ENCODE data around the gene ABCA3. TPM values are rescaled to one million over a fixed set of nuclear protein-coding genes. Genes with fewer than 3 reads are reported as not detected.
"Not testable (repeated sequence)": the region's sequence is repeated elsewhere in the genome, so short reads cannot be mapped to it uniquely, and the experiment has no call there.

Gene ABCA3
- total and polyA plus RNA-seq, 2 donors (not counting 1 experiment from before 2014, with no cell fraction given): 1.7 to 6.1 TPM

- Histone ChIP-seq H3K27ac (ENCODE audit: insufficient read depth, low read length) (no peak overlapping the region), H2AFZ (ENCODE audit: low read length) (no peak overlapping the region), H3K36me3 (ENCODE audit: control insufficient read depth, insufficient read depth, low read length) (peaks cover 32% of the 10 kb centered on the region), H4K20me1 (ENCODE audit: control insufficient read depth, extremely low read depth, insufficient read depth, low read length) (peaks cover 4% of the 10 kb centered on the region), H3K4me1 (ENCODE audit: control insufficient read depth, extremely low read depth, insufficient read depth, low read length) (no peaks in the 10 kb centered on the region), H3K4me2 (ENCODE audit: extremely low read depth, insufficient read depth, low read length) (no peak overlapping the region), H3K9me3 (ENCODE audit: control insufficient read depth, insufficient read depth, low read depth, low read length) (no peaks in the 10 kb centered on the region), H3K27me3 (ENCODE audit: control insufficient read depth, insufficient read depth, low read length) (no peaks in the 10 kb centered on the region), H3K4me3 (replicated peaks in 1 of 4; ENCODE audit: control extremely low read depth in 1 of 4, insufficient read depth in 1 of 4, low read depth in 3 of 4, low read length in 4 of 4) (no peak overlapping the region), H3K9ac (ENCODE audit: insufficient read depth, low read length) (no peak overlapping the region), H3K79me2 (ENCODE audit: control insufficient read depth, insufficient read depth, low read length) (peaks cover 49% of the 10 kb centered on the region)
- DNase-seq (ENCODE audit: low read depth in 2 of 2): no peak
- TF ChIP-seq EZH2 (IDR thresholded peaks at IDR 0.05; ENCODE audit: low read length, missing control alignments) (no peak), CTCF (conservative IDR thresholded peaks at IDR 0.05 in 1 of 2, IDR thresholded peaks at IDR 0.05 in 1 of 2; ENCODE audit: low read depth in 1 of 2, low read length in 2 of 2) (no peak)
Measured at GRCh38 chr16:2260250-2260649, 80.3 kb downstream of the ABCA3 start.

- H3K4me3 ChIP-seq (replicated peaks in 1 of 4; ENCODE audit: control extremely low read depth in 1 of 4, insufficient read depth in 1 of 4, low read depth in 3 of 4, low read length in 4 of 4); H3K27me3 ChIP-seq (ENCODE audit: control insufficient read depth, insufficient read depth, low read length); H3K9me3 ChIP-seq (ENCODE audit: control insufficient read depth, insufficient read depth, low read depth, low read length); H3K27ac ChIP-seq (ENCODE audit: insufficient read depth, low read length); H3K4me1 ChIP-seq (ENCODE audit: control insufficient read depth, extremely low read depth, insufficient read depth, low read length); DNase-seq (ENCODE audit: low read depth in 2 of 2); H3K9ac ChIP-seq (ENCODE audit: insufficient read depth, low read length); H3K4me2 ChIP-seq (ENCODE audit: extremely low read depth, insufficient read depth, low read length); H2AFZ ChIP-seq (ENCODE audit: low read length); H4K20me1 ChIP-seq (ENCODE audit: control insufficient read depth, extremely low read depth, insufficient read depth, low read length): not testable (repeated sequence)
- peaks cover 32% of the 10 kb centered on the region for H3K79me2 ChIP-seq (ENCODE audit: control insufficient read depth, insufficient read depth, low read length)
- peaks cover 31% of the 10 kb centered on the region for H3K36me3 ChIP-seq (ENCODE audit: control insufficient read depth, insufficient read depth, low read length)
Measured at GRCh38 chr16:2258530-2258929, 82.0 kb downstream of the ABCA3 start.

GRCh38 chr16:2257726-2258125 lies 82.8 kb downstream of the ABCA3 start:
- no peak for TF ChIP-seq CTCF (conservative IDR thresholded peaks at IDR 0.05 in 1 of 2, IDR thresholded peaks at IDR 0.05 in 1 of 2; ENCODE audit: low read depth in 1 of 2, low read length in 2 of 2)
- no peaks in the 10 kb centered on the region for H4K20me1 ChIP-seq (ENCODE audit: control insufficient read depth, extremely low read depth, insufficient read depth, low read length)

More at GRCh38 chr16:2257726-2258125, 82.8 kb downstream of the ABCA3 start:
- DNase-seq (ENCODE audit: low read depth in 2 of 2): no peak
- Histone ChIP-seq H3K27ac (ENCODE audit: insufficient read depth, low read length) (no peak overlapping the region), H3K36me3 (ENCODE audit: control insufficient read depth, insufficient read depth, low read length) (peaks cover 36% of the 10 kb centered on the region), H2AFZ (ENCODE audit: low read length) (no peak overlapping the region), H3K4me3 (replicated peaks in 1 of 4; ENCODE audit: control extremely low read depth in 1 of 4, insufficient read depth in 1 of 4, low read depth in 3 of 4, low read length in 4 of 4) (no peak overlapping the region), H3K4me1 (ENCODE audit: control insufficient read depth, extremely low read depth, insufficient read depth, low read length) (no peaks in the 10 kb centered on the region), H3K4me2 (ENCODE audit: extremely low read depth, insufficient read depth, low read length) (no peak overlapping the region), H3K9ac (ENCODE audit: insufficient read depth, low read length) (no peak overlapping the region), H3K9me3 (ENCODE audit: control insufficient read depth, insufficient read depth, low read depth, low read length) (no peaks in the 10 kb centered on the region), H3K79me2 (ENCODE audit: control insufficient read depth, insufficient read depth, low read length) (peaks cover 24% of the 10 kb centered on the region), H3K27me3 (ENCODE audit: control insufficient read depth, insufficient read depth, low read length) (no peaks in the 10 kb centered on the region)

Measured in fibroblast of lung (primary cell).